GM18505 (cell line): ENCODE results near the gene MYO1D.

Experiments
- ATAC-seq: cut with Tn5 transposase; IDR thresholded peaks from one replicate; pipeline ENCODE4 v1.9.1; 2021; ENCODE audit not compliant: unreplicated experiment
- POLR2A ChIP-seq: IDR thresholded peaks from 4 replicates; pipeline ENCODE4 v1.6.1; 2011; ENCODE audit warnings: borderline replicate concordance; ENCODE audit not compliant: insufficient read depth, insufficient read length; ENCODE audit errors: extremely low read depth

The MYO1D gene

DNA sequence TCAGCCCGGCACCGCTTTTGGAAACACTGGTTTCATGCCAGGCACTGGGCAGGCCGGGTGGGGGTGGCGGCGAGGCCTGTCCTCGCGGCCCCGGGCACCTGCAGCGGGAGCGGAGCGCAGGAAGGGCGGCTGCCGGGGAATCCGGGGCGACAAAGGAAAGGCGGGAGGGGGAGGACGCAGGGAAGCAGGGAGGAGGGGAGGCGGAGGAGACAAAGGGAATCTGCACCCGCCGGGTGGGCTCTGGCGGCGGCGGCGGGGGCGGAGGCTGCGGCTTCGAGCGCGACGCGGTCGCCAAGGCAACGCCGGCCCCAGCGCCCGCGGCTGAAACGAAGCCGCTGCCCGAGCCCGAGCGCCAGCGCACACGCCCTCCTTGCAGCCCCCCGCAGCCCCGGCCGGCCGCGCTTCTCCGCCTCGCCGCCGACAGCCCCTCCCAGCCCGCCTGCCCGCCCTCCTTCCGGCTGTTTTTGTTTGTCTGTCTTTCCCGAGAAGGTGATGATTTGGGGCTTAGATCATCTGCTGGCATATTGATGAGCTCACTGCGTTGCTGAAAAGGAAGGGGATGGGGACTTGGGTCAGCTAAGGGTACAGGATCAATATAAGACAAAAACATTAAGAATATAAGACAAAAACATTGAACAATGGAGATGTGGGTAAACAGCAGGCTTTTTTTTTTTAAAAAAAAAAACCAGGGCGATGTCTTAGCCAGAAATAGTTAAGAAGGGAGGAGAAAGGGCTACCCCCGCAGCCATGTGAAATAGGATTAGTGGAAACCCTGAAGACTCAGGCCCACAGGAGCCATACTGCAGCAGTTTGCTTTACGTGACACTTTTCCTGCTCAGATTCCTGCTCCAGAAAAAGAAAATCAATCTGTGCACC, 357.5 kb downstream of the MYO1D start:
- no peak for TF ChIP-seq POLR2A
- ATAC-seq: no peak

DNA sequence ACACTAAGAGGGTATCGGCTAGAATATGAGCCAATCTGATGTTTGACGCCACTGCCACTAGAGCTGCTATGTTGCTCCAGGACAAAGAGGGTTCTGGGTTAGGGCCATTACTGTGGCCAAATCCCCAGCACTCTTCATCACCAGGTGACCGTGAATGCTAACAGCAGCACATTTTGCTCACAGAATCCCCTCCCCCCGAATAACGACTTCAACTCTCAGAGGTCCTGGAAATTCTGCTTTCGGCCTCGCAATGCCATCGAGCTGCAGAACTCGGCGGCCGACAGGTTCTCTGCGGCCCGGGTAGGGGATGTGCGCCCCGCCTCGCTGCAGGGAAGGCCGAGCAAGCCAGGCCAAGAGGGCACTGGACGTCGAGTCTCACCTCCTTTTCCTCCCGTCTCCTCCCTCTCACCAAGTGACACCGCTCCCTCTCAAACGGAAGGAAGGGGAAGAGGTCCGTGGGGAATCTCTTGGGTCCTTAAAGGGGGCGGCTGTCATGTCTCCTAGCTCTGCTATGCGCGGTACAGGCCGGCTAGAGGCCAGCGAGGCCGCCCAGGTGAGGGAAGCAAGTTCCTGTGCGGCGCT, 358.2 kb downstream of the MYO1D start:
- ATAC-seq: no peak
- no peak for TF ChIP-seq POLR2A

DNA sequence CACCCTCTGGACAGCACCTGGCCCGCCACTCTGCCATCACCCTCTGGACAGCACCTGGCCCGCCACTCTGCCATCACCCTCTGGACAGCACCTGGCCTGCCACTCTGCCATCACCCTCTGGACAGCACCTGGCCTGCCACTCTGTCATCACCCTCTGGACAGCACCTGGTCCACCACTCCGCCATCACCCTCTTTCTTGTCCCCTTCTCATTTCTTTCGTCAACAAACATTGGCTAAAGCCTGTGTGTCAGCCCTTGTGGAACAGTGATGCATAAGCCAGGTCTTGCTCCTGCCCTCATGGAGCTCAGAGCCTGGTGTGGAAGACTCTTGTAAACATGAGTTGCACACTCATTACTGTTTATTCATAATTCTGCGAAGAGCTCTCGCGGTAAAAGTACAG, 358.9 kb downstream of the MYO1D start:
- no peak for TF ChIP-seq POLR2A
- no peak for ATAC-seq

DNA sequence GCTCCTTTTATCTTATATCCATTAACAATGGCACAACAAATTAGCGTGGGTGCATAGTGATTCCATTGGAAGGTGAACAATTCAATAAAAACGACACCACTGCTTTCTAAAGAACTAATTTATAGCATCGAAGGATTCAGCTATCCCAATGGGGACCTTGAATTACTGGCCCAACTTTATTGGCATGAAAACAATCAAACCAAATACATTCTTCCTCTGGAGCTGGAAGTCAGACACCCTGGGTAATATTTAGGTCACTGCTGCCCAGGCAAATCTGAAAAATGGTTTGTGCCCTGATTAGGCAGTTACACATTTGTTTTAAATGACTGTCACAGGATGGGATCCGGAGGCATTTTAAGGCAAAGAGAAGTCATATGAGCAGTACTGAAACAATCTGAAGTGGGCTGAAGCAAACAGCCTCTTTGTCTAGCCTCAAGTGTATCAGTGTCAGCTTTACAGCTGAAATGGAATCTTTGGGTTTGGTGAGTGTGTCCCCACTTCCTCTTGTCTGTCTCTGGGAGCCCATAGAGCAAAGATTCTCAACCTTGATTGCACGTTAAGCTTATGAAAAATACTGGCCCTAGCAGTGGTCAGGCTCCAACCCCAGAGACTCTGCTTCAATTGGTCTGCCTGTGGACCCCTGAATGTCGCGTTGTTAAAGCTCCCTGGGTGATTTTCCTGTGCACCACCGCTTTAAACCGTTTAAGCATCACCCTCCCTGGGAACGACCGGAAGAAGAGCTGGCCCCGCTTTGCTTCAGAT, 359.8 kb downstream of the MYO1D start:
- ATAC-seq: no peak
- TF ChIP-seq POLR2A: no peak

DNA sequence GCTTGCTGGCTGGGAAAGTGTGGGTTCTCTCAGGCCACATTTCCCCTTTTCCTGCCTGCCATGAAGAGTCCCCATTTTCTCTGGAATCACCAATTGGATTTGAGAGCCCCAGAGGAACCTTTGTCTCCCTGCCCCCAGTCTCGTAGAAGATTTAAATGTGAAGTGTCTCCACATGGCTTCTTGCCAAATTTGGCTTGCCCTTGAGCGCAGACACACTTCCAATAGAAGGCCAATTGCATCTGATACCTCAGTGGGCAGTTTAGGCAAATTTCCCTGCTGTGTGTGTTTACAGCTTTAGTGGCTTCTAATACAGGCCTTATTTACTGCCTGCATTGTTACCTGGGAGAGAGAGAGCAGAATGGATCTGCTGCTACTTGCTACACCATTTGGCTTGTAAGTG, 360.5 kb downstream of the MYO1D start:
- TF ChIP-seq POLR2A: no peak
- ATAC-seq: no peak

DNA sequence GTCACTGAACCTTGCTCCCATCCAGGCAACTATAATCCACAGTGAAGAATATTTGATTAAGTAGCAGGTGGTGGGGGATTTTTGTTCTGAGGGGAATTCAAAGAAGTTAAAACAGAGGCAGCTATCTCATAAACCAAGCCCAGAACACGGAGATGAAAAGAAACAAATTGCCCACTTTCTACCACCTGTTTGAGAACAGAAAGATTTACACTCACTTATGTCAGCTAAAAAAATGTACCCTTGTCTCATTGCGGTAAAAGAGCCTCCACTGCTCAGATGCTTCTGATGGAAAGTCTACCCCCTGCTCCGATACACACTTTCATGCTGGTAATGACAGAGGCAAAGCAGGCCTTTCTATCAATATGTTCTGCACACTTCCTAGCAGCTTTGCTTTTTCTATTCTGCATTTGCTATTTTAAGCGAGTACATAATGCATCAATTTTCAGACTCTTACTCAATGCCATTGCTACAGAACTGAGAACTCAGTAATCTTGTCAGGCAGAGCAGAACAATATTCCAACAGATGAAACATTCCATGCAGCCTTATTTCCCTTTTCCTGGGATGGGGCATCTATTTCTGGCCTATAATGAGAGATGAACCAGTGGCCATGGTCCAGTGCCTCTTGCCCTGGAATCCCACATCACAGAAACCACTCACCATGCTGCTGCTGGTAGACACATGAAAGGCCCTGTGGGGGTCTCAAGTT, 361.1 kb downstream of the MYO1D start:
- no peak for ATAC-seq
- peak; percentile 36 for TF ChIP-seq POLR2A

DNA sequence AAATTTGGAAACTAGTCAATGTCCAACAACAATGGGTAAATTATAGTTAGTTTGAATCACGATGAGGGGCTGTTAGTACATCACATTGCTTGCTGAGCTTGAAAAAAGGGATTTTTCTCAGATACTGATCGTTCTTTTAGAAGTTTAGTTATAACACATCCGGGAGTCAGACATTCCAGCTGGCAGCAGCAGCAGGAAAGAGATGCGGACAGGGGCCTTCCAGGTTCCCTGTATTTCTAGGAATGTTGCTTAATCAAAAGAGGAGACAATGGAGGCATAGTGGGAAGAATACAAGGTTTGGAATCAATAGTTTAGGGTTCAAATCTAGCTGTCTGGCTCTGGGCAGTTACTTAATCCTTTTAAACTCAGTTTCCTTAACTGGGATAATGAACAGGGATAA, 362.3 kb downstream of the MYO1D start:
- no peak for TF ChIP-seq POLR2A
- ATAC-seq: no peak

DNA sequence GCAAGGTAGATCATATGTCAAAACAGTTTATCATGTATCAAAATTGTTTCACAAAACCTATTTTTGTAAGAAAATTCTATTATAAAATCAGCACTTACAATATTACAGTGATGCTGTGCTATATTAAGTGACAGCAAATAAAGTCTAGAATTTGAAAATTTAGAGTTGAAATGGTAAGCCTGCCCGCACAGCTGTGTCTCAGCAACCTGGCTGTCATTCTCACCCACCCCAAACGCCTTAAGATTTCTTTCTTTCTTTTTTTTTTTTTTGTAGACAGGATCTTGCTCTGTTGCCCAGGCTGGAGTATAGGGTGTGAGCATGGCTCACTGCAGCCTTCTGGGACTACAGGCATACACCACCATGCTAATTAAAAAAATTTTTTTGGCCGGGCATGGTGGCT, 363.3 kb downstream of the MYO1D start:
- ATAC-seq: no peak
- no peak for TF ChIP-seq POLR2A

DNA sequence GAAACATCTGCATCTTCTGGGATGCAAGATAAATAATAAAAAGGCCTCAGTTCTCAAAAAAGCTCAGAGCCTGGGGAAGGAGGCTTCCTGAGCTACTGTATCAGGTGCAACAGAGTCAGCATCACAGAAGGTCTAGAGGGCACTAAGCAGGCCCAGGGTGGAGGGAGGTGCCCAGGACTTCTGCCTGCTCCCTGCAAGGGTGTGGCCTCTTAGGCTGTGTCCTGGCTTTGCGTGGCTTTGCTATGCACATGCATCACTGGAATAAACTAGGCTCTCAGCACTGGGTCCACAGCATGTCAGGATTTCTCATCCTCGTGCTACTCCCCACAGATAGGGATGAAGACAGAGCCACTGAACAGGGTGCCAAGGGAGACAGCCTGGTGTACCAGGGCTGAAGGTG, 364.6 kb downstream of the MYO1D start:
- ATAC-seq: no peak
- no peak for TF ChIP-seq POLR2A

DNA sequence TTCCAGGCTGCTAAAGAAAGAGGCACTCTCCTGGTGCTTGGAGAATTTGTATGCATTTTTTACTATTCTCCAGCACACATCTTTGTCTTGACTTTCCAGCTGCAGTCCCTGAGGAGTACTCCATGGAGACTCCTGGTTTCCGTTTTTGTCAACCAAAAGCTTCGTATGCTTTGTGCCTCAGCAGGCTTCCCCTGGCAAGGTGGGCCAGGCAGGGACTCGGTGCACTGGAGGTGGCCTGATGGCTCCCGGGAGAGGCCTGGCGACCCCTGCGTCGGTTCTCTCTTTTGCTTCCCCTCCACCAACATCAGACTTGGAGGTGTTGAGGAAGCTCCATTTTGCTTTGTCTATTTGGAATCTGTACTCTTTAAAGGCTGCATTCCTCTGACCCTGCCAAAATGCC, 366.5 kb downstream of the MYO1D start:
- ATAC-seq: no peak
- no peak for TF ChIP-seq POLR2A

DNA sequence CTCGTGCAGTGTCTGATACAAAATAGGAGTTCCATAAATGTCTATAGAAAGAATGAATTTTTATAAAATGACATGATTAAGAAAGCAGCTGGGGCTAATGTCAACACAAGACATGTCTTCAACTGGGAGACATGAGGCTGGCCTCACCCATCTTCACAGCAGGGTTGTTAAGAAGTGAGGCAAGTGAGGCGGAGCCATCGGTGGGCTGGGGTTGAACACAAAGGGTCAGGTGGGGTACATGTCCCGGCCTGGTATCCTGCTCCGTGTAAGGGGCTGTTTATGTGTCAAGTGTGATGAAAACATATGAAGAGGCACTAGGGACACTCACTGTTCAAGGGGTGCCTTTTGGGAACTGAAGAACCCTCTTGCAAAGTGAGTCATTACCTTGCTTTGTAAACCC, 368.0 kb downstream of the MYO1D start:
- no peak for TF ChIP-seq POLR2A
- no peak for ATAC-seq

DNA sequence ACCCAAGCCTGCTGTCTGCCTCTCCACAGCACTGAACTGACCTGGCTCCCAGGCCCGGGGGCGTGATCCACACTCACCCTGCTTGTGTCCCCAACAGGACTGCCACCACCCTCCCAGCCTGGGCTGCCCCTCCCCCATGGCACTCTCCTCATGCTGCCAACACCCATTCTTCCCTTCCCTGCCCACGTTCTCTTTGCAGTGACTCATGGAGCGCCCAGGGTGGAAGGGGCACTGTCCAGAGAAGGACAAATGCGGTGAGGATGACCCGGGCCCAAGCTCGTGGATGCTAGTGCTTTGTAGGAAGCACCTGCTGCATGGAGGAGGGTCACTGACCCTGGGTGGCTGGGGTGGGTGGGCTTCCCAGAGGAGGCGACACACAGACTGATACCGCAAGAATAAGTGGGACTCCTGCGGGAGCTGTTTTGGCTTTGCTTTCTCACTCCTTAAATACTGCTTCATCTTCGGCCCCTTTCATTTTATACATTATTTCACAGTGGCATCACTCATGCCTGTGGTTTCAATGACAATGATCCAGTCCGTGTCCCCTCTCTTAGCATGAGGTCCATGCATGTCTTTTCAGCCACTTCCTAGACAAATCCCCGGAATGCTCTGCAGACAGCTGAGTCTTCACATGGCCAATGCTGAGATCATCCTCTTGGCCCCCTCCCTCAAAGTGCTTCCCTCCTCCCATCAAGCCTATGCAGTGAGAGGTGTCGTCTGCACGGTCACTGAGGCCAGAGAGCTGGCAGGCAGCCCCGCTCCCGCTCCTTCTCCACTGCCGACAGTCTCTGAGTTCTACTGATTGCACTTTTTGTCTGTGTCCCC, 372.5 kb downstream of the MYO1D start:
- peak; percentile 23 for ATAC-seq
- no peak for TF ChIP-seq POLR2A
